ENCODE data around the gene NEURL1B. TPM values are rescaled to one million over a fixed set of nuclear protein-coding genes. Genes with fewer than 3 reads are reported as not detected.
A peak's percentile ranks its signal among the peaks of the same experiment; 100 is the strongest.
"Not testable (repeated sequence)": the region's sequence is repeated elsewhere in the genome, so short reads cannot be mapped to it uniquely, and the experiment has no call there.

The NEURL1B gene
- total and polyA plus RNA-seq, 5 donors, result 13.2 to 23.1 (median 17.7) TPM

GRCh38 chr5:172668594-172669071, 27.6 kb downstream of the NEURL1B start:
- DNase-seq (peak in 1 of 3 donors; percentile 9), ATAC-seq (no peak)
- Histone ChIP-seq H3K27ac (ENCODE audit: low read length) (peak overlapping the region; percentile 45), H3K4me3 (ENCODE audit: low read length) (no peak overlapping the region), H3K4me1 (ENCODE audit: control insufficient read depth, insufficient read depth, low read length) (peaks cover 17% of the 10 kb centered on the region), H3K27me3 (ENCODE audit: control insufficient read depth, insufficient read depth) (no peaks in the 10 kb centered on the region), H3K9me3 (ENCODE audit: control insufficient read depth, low read length) (no peaks in the 10 kb centered on the region)
- intact Hi-C loops (cut with DNase I), result no loop called here
- 51% methylated on average over 11 of the region's 11 CpGs for WGBS

GRCh38 chr5:172669386-172670004, 28.4 kb downstream of the NEURL1B start:
- Histone ChIP-seq H3K27ac (ENCODE audit: low read length) (peak overlapping the region; percentile 51), H3K9me3 (ENCODE audit: control insufficient read depth, low read length) (no peaks in the 10 kb centered on the region), H3K27me3 (ENCODE audit: control insufficient read depth, insufficient read depth) (no peaks in the 10 kb centered on the region), H3K4me3 (ENCODE audit: low read length) (no peak overlapping the region), H3K4me1 (ENCODE audit: control insufficient read depth, insufficient read depth, low read length) (peaks cover 17% of the 10 kb centered on the region)
- DNase-seq (peak in 1 of 3 donors; percentile 46), ATAC-seq (no peak)
- intact Hi-C loops (cut with DNase I), result no loop called here
- 83% methylated on average over 45 of the region's 45 CpGs for WGBS

GRCh38 chr5:172670005-172670402, 28.9 kb downstream of the NEURL1B start:
- Histone ChIP-seq H3K4me3 (ENCODE audit: low read length) (no peak overlapping the region), H3K27me3 (ENCODE audit: control insufficient read depth, insufficient read depth) (no peaks in the 10 kb centered on the region), H3K4me1 (ENCODE audit: control insufficient read depth, insufficient read depth, low read length) (peaks cover 16% of the 10 kb centered on the region), H3K9me3 (ENCODE audit: control insufficient read depth, low read length) (no peaks in the 10 kb centered on the region), H3K27ac (ENCODE audit: low read length) (no peak overlapping the region)
- DNase-seq (peak in 1 of 3 donors; percentile 59), ATAC-seq (peak; percentile 6 to 17)
- intact Hi-C loops (cut with DNase I), result no loop called here
- WGBS, result 92% methylated on average over 51 of the region's 51 CpGs

GRCh38 chr5:172670444-172670843, 29.4 kb downstream of the NEURL1B start:
- no peak for ATAC-seq
- Histone ChIP-seq H3K27me3 (ENCODE audit: control insufficient read depth, insufficient read depth) (no peaks in the 10 kb centered on the region), H3K4me1 (ENCODE audit: control insufficient read depth, insufficient read depth, low read length) (peaks cover 12% of the 10 kb centered on the region), H3K27ac (ENCODE audit: low read length) (no peak overlapping the region), H3K9me3 (ENCODE audit: control insufficient read depth, low read length) (no peaks in the 10 kb centered on the region), H3K4me3 (ENCODE audit: low read length) (no peak overlapping the region)
- 92% methylated on average over 9 of the region's 9 CpGs for WGBS
- intact Hi-C loops (cut with DNase I), result no loop called here
- no peak for DNase-seq

- H3K27me3 ChIP-seq (ENCODE audit: control insufficient read depth, insufficient read depth), result no peaks in the 10 kb centered on the region
- intact Hi-C loops (cut with DNase I), result no loop called here
- no peaks in the 10 kb centered on the region for H3K9me3 ChIP-seq (ENCODE audit: control insufficient read depth, low read length)
- 80% methylated on average over 5 of the region's 5 CpGs for WGBS
- peaks cover 12% of the 10 kb centered on the region for H3K4me1 ChIP-seq (ENCODE audit: control insufficient read depth, insufficient read depth, low read length)
- H3K4me3 ChIP-seq (ENCODE audit: low read length), result no peak overlapping the region
- no peak overlapping the region for H3K27ac ChIP-seq (ENCODE audit: low read length)
- no peak for ATAC-seq
- DNase-seq, result no peak
Measured at GRCh38 chr5:172671091-172671490, 30.0 kb downstream of the NEURL1B start.

GRCh38 chr5:172672681-172673080, 31.6 kb downstream of the NEURL1B start:
- WGBS, result 38% methylated on average over 2 of the region's 2 CpGs
- H3K9me3 ChIP-seq (ENCODE audit: control insufficient read depth, low read length), result no peaks in the 10 kb centered on the region
- ATAC-seq, result no peak
- DNase-seq, result no peak
- H3K27me3 ChIP-seq (ENCODE audit: control insufficient read depth, insufficient read depth), result no peaks in the 10 kb centered on the region
- intact Hi-C loops (cut with DNase I), result no loop called here
- no peak overlapping the region for H3K4me3 ChIP-seq (ENCODE audit: low read length)
- no peak overlapping the region for H3K27ac ChIP-seq (ENCODE audit: low read length)
- H3K4me1 ChIP-seq (ENCODE audit: control insufficient read depth, insufficient read depth, low read length), result peaks cover 11% of the 10 kb centered on the region

DNA sequence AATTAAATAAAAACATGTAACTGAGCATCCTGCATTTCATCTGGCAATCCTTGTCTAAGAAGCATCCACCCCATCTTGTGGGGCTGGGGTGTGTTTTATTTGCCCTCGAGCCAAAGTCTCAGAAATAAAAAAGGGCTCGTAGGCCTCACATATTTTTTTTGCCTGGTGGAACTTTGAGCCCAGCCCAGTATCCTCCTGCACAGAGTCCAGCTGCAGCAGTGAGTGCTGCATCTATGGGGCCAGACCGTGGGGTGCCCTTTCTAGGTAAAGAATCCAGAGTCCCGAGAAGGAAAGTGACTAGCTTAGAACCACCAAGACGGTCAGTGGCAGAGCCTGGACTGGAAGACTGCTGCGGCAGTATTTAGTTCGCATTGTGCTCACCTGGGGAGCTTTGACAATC, 33.1 kb downstream of the NEURL1B start:
- Histone ChIP-seq H3K4me3 (ENCODE audit: low read length) (no peak overlapping the region), H3K4me1 (ENCODE audit: control insufficient read depth, insufficient read depth, low read length) (peaks cover 8% of the 10 kb centered on the region), H3K27me3 (ENCODE audit: control insufficient read depth, insufficient read depth) (no peaks in the 10 kb centered on the region), H3K27ac (ENCODE audit: low read length) (no peak overlapping the region), H3K9me3 (ENCODE audit: control insufficient read depth, low read length) (no peaks in the 10 kb centered on the region)
- 78% methylated on average over 7 of the region's 7 CpGs for WGBS
- intact Hi-C loops (cut with DNase I), result no loop called here
- ATAC-seq, result no peak
- no peak for DNase-seq

- 88% methylated on average over 15 of the region's 15 CpGs for WGBS
Measured at GRCh38 chr5:172676914-172677475, 35.9 kb downstream of the NEURL1B start.

DNA sequence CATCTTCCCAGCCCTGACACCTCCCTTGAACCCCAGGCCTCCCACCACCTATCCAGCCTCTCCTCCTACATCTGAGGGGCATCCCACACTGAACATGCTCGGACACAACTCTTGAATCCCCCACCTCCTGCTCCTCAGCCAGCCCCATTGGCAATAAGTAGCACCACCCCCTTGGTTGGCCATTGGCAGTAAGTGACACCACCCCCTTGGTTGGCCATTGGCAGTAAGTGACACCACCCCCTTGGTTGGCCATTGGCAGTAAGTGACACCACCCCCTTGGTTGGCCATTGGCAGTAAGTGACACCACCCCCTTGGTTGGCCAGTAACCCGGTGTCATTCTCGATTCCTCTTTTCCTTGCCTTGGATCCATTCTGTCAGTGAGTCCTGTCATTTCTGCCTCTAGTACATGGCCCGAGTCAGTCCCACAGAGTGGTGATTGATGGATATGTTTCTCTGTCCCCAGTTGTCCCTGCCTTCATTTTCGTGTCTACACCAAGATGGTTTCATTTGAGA, 37.4 kb downstream of the NEURL1B start:
- DNase-seq; intact Hi-C loops (cut with DNase I); H3K4me3 ChIP-seq (ENCODE audit: low read length); H3K9me3 ChIP-seq (ENCODE audit: control insufficient read depth, low read length); H3K27me3 ChIP-seq (ENCODE audit: control insufficient read depth, insufficient read depth): not testable (repeated sequence)
- WGBS, result 73% methylated on average over 5 of the region's 5 CpGs
- peaks cover 13% of the 10 kb centered on the region for H3K4me1 ChIP-seq (ENCODE audit: control insufficient read depth, insufficient read depth, low read length)
- H3K27ac ChIP-seq (ENCODE audit: low read length), result peak overlapping the region; percentile 25
- peak in 1 of 2 donors; percentile 7 for ATAC-seq

More at GRCh38 chr5:172676914-172677475, 35.9 kb downstream of the NEURL1B start:
- ATAC-seq (no peak), DNase-seq (peak in 1 of 3 donors; percentile 43)
- Histone ChIP-seq H3K4me3 (ENCODE audit: low read length) (no peak overlapping the region), H3K27ac (ENCODE audit: low read length) (no peak overlapping the region), H3K27me3 (ENCODE audit: control insufficient read depth, insufficient read depth) (no peaks in the 10 kb centered on the region), H3K9me3 (ENCODE audit: control insufficient read depth, low read length) (no peaks in the 10 kb centered on the region), H3K4me1 (ENCODE audit: control insufficient read depth, insufficient read depth, low read length) (peaks cover 13% of the 10 kb centered on the region)
- intact Hi-C loops (cut with DNase I), result no loop called here

DNA sequence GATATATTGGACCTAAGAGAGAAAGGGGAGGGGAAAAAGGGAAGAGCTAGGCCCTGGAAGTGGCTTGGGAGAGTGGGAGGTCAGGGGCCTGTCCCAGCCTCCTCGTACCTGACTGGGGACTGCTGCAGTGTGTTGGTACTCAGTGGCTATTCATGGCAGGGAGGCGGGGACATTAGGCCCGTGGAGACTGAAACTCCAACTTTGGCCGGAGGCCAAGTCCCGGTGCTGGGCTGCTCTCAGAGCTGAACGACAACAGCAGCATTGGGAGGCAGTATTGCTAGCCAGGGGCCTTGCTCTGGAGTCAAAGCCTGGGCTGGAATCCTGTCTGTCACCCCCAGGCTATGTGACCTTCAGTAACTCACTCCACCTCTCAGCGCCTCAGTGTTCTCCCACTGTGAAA, 37.8 kb downstream of the NEURL1B start:
- Histone ChIP-seq H3K27ac (ENCODE audit: low read length) (peak overlapping the region; percentile 25), H3K4me3 (ENCODE audit: low read length) (no peak overlapping the region), H3K4me1 (ENCODE audit: control insufficient read depth, insufficient read depth, low read length) (peaks cover 13% of the 10 kb centered on the region), H3K27me3 (ENCODE audit: control insufficient read depth, insufficient read depth) (no peaks in the 10 kb centered on the region), H3K9me3 (ENCODE audit: control insufficient read depth, low read length) (no peaks in the 10 kb centered on the region)
- WGBS, result 19% methylated on average over 7 of the region's 7 CpGs
- peak; percentile 76 to 80 for ATAC-seq
- DNase-seq, result peak; percentile 82 to 92 (median 91)
- intact Hi-C loops (cut with DNase I), result no loop called here

DNA sequence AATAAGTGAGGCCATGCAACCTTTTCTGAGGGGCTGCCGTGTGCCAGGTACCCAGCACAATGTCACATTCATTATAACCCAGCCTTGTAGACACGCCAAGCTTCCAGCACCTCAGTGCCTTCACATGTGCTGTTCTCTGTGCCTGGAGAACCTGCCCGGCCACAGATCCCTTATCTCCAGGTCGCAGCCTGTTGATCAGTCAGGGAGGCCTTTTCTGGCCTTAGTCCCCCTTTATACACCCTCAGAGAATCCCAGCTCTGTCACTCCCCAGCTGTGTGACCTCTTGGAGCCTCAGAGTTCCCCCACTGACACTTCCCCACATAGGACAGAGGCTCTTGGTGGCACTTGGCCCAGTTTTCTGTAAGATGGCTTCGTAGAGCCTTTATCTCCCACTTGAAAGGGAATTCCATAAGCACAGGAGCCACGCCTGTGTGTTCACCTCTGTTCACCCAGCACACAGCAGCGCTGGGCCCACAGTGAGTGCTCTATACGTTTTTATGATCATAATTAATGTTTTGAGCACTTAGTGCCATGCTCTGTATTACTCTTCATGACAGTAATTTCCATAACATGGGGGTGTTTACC, 38.7 kb downstream of the NEURL1B start:
- WGBS, result 56% methylated on average over 8 of the region's 8 CpGs
- DNase-seq (peak in 1 of 3 donors; percentile 19), ATAC-seq (no peak)
- H3K27ac ChIP-seq (ENCODE audit: low read length), result peak overlapping the region; percentile 15
- H3K9me3 ChIP-seq (ENCODE audit: control insufficient read depth, low read length), result no peaks in the 10 kb centered on the region
- no peak overlapping the region for H3K4me3 ChIP-seq (ENCODE audit: low read length)
- H3K27me3 ChIP-seq (ENCODE audit: control insufficient read depth, insufficient read depth), result no peaks in the 10 kb centered on the region
- peaks cover 15% of the 10 kb centered on the region for H3K4me1 ChIP-seq (ENCODE audit: control insufficient read depth, insufficient read depth, low read length)
- intact Hi-C loops (cut with DNase I), result loop anchor here in 1 of 4 donors (10.0 kb wide), 1 partner anchor 75 kb away; no protein-coding TSS in a partner anchor
